Panc1 (cell line): Measurements from ENCODE around the gene LMOD1.

Source experiments
- CTCF ChIP-seq: fragments of 450-650 bp; IDR thresholded peaks from 2 replicates; pipeline ENCODE4 v1.5.1; 2017; ENCODE audit warnings: mild to moderate bottlenecking
- REST ChIP-seq, 2 experiments: IDR thresholded peaks; 2 replicates each; pipeline ENCODE4 v1.6.1; 2011 to 2012; ENCODE audit warnings: low read depth in 2 of 2, control low read depth in 1 of 2, low read length in 1 of 2, mild to moderate bottlenecking in 1 of 2, moderate library complexity in 1 of 2; ENCODE audit not compliant: insufficient read depth in 1 of 2

- no peak for TF ChIP-seq CTCF
- TF ChIP-seq REST (IDR thresholded peaks at IDR 0.05; ENCODE audit: insufficient read depth in 1 of 2, low read depth in 2 of 2, low read length in 1 of 2) = no peak
These were observed 45.9 kb downstream of the LMOD1 start for GRCh38 chr1:201900476-201900875.
